HepG2 (cell line): ENCODE measurements around the gene SMTNL2. TPM values are rescaled to one million over a fixed set of nuclear protein-coding genes. Genes with fewer than 3 reads are reported as not detected.

Experiments
- ATAC-seq: fragments of 200-7000 bp; cut with Tn5 transposase; 3 replicates; pipeline ENCODE4 v1.9.1; 2020; ENCODE audit warnings: mild to moderate bottlenecking, moderate library complexity
- BruUV-seq: library from RNA; stranded (reverse); fragments of 400-500 nt; replicated peaks from 2 replicates; lab custom pipeline; 2021; lab: Mats Ljungman, UMichigan
- CTCF ChIA-PET: fragments of 300-600 bp; formaldehyde crosslinking; extraction: SDS; loops from one replicate; lab custom pipeline; 2021; ENCODE audit warnings: low total read pairs, inconsistent platforms, low intra/inter-chr PET ratio; lab: Yijun Ruan, JAX
- POLR2A ChIA-PET: fragments of 350-600 bp; sonication (Branson Sonifier 250); formaldehyde crosslinking; loops from one replicate; lab custom pipeline; 2020; ENCODE audit warnings: antibody characterized with exemption, inconsistent platforms; lab: Yijun Ruan, JAX
- DNase-seq: peaks from one replicate; pipeline ENCODE4 v3.0.0-alpha.2; 2015; ENCODE audit warnings: low spot score
- FAIRE-seq: peaks from 3 replicates; lab custom pipeline; 2011; peaks lifted over from hg19 to GRCh38; lab: Jason Lieb, UNC
- H2AFZ ChIP-seq: one replicate; pipeline ENCODE4 v1.6.1; 2011; ENCODE audit warnings: low read length, inconsistent platforms
- H3K27ac ChIP-seq: fragments of 300-600 bp; 3 replicates; pipeline ENCODE4 v1.8.0; 2011; ENCODE audit warnings: mixed run types, mild to moderate bottlenecking, mixed read lengths, low read length, inconsistent platforms; ENCODE audit not compliant: insufficient read depth; ENCODE audit errors: extremely low read length
- H3K27me3 ChIP-seq, 2 experiments: fragments of 200-600 bp in 1 of 2; 2 replicates in 1 of 2; 3 replicates in 1 of 2; pipeline versions ENCODE4 v1.6.0 to v1.8.0; 2011; ENCODE audit warnings: low read length in 2 of 2, mild to moderate bottlenecking in 2 of 2, moderate library complexity in 2 of 2, inconsistent platforms in 1 of 2; ENCODE audit not compliant: insufficient read depth in 2 of 2, control insufficient read depth in 1 of 2
- H3K36me3 ChIP-seq, 2 experiments: fragments of 200-600 bp in 1 of 2; replicated peaks in 1 of 2; 2 replicates in 1 of 2; 3 replicates in 1 of 2; pipeline versions ENCODE4 v1.5.1 to v1.8.0; 2011; ENCODE audit warnings: low read length in 2 of 2, inconsistent platforms in 1 of 2; ENCODE audit not compliant: insufficient read depth in 2 of 2, control insufficient read depth in 1 of 2
- H3K4me1 ChIP-seq: 2 replicates; pipeline ENCODE4 v1.5.1; 2012; ENCODE audit warnings: low read length, inconsistent platforms; ENCODE audit not compliant: insufficient read depth
- H3K4me2 ChIP-seq: 2 replicates; pipeline ENCODE4 v1.6.0; 2011; ENCODE audit warnings: low read depth, low read length, inconsistent platforms
- H3K4me3 ChIP-seq, 3 experiments: fragments of 200-600 bp in 1 of 3; sonication (generic), shearing (Covaris generic) in 1 of 3; replicated peaks in 1 of 3; 2 replicates each; pipeline ENCODE4 v1.5.1; 2011 to 2016; ENCODE audit warnings: low read length in 3 of 3, inconsistent platforms in 2 of 3, low read depth in 2 of 3, mild to moderate bottlenecking in 2 of 3, control low read depth in 1 of 3, mixed read lengths in 1 of 3; ENCODE audit not compliant: insufficient read depth in 1 of 3
- H3K79me2 ChIP-seq: one replicate; pipeline ENCODE4 v1.6.1; 2011; ENCODE audit warnings: low read length, inconsistent platforms; ENCODE audit not compliant: insufficient read depth
- H3K9ac ChIP-seq: 2 replicates; pipeline ENCODE4 v1.6.0; 2011; ENCODE audit warnings: mild to moderate bottlenecking, low read depth, low read length, inconsistent platforms; ENCODE audit not compliant: insufficient read depth
- H3K9me3 ChIP-seq: 2 replicates; pipeline ENCODE4 v1.5.1; 2012; ENCODE audit warnings: mild to moderate bottlenecking, low read length
- H4K20me1 ChIP-seq: 2 replicates; pipeline ENCODE4 v1.6.0; 2011; ENCODE audit warnings: inconsistent platforms, mild to moderate bottlenecking, low read length, moderate library complexity; ENCODE audit not compliant: insufficient read depth
- ADNP ChIP-seq: sonication (generic); formaldehyde crosslinking; IDR thresholded peaks from 2 replicates; pipeline ENCODE4 v1.4.0; 2020; ENCODE audit warnings: missing genetic modification reagents
- AGO2 ChIP-seq: fragments of 200-400 bp; formaldehyde crosslinking; optimal IDR thresholded peaks from 2 replicates; pipeline ENCODE3; 2017; ENCODE audit warnings: mild to moderate bottlenecking, low read depth, low read length, moderate library complexity
- JUND ChIP-seq: sonication (generic); formaldehyde crosslinking; IDR thresholded peaks from 2 replicates; pipeline ENCODE4 v1.8.0; 2022; ENCODE audit warnings: mild to moderate bottlenecking, missing genetic modification reagents
- NFE2L1 ChIP-seq: sonication (generic); formaldehyde crosslinking; IDR thresholded peaks from 2 replicates; pipeline ENCODE4 v1.4.0; 2020; ENCODE audit warnings: missing genetic modification reagents, mild to moderate bottlenecking, borderline replicate concordance
- RBFOX2 ChIP-seq: fragments of 200-400 bp; formaldehyde crosslinking; IDR thresholded peaks from 2 replicates; pipeline ENCODE4 v1.6.1; 2017; ENCODE audit warnings: low read depth, mild to moderate bottlenecking, low read length
- RBM39 ChIP-seq: fragments of 200-400 bp; formaldehyde crosslinking; IDR thresholded peaks from one replicate; pipeline ENCODE4 v1.6.1; 2018; ENCODE audit warnings: antibody characterized with exemption, mild to moderate bottlenecking, low read depth, low read length; ENCODE audit not compliant: poor library complexity, severe bottlenecking
- REL ChIP-seq: sonication (generic); formaldehyde crosslinking; conservative IDR thresholded peaks from 2 replicates; pipeline ENCODE4 v1.8.0; 2022; ENCODE audit warnings: mild to moderate bottlenecking, missing genetic modification reagents, moderate library complexity
- ZC3H13 ChIP-seq: sonication (generic); formaldehyde crosslinking; IDR thresholded peaks from 2 replicates; pipeline ENCODE4 v1.8.1; 2023; ENCODE audit warnings: mild to moderate bottlenecking, missing genetic modification reagents, moderate library complexity
- ZNF543 ChIP-seq: sonication (generic); formaldehyde crosslinking; IDR thresholded peaks from 2 replicates; pipeline ENCODE4 v1.4.0; 2020; ENCODE audit warnings: mild to moderate bottlenecking, missing genetic modification reagents
- WGBS: methylation state at CpG from one replicate; pipeline ENCODE4 v1.1.6; 2017; ENCODE audit warnings: low lambda C conversion rate; 5-methylcytosine and 5-hydroxymethylcytosine counted together
- in situ Hi-C: cut with HindIII; loops from 2 replicates; pipeline ENCODE4 v1.10.0; 2017; ENCODE audit warnings: low pct_unique_long_range_greater_than_20kb; ENCODE audit not compliant: extremely low pct_ligation_motif_present
- intact Hi-C: fragments of 100-400 bp; cut with micrococcal nuclease; formaldehyde crosslinking; loops from one replicate; pipeline ENCODE4 v1.10.0; 2022; ENCODE audit not compliant: unreplicated experiment
- polyA plus RNA-seq, 8 experiments: library from polyadenylated mRNA; depleted of rRNA in 3 of 8; stranded (reverse) in 7 of 8; unstranded in 1 of 8; fragments of >200 nt; fragmentation: Illumina TruSeq in 4 of 8; extraction: Trizol in 4 of 8; gene quantifications; 2 replicates each; pipeline versions ENCODE4 v1.2.1 to v1.2.3, GENCODE V29; 2011 to 2016; ENCODE audit warnings: low read depth in 4 of 8, missing spikeins in 1 of 8, mixed read lengths in 1 of 8; ENCODE audit not compliant: insufficient read depth in 1 of 8
- total RNA-seq, 5 experiments: library from RNA; depleted of rRNA; stranded (reverse); fragments of >200 nt; fragmentation: Illumina TruSeq; extraction: Trizol; gene quantifications; 2 replicates each; pipeline ENCODE4 v1.2.3, GENCODE V29; 2016; ENCODE audit warnings: low read depth in 1 of 5
- TF ChIP-seq, protein P1 (sequence below): IDR thresholded peaks from 2 replicates; pipeline ENCODE4 v1.6.1; 2016; ENCODE audit warnings: low read depth, borderline replicate concordance
- TF ChIP-seq, protein P2 (sequence below): sonication (generic); formaldehyde crosslinking; IDR thresholded peaks from 2 replicates; pipeline ENCODE4 v1.4.0; 2020; ENCODE audit warnings: missing genetic modification reagents, borderline replicate concordance
- TF ChIP-seq, protein P3 (sequence below): sonication (generic); formaldehyde crosslinking; IDR thresholded peaks from 2 replicates; pipeline ENCODE4 v1.5.0; 2020; ENCODE audit warnings: mild to moderate bottlenecking, missing genetic modification reagents

The SMTNL2 gene
- total and polyA plus RNA-seq, 2 of the 13 experiments (the other 11 are each of a cell fraction or from before 2014, with no cell fraction given) = 0.41 to 5.1 TPM

- ChIA-PET POLR2A (interaction anchor here (0.9 kb wide), 1 partner anchor 16 kb away, joined by 3 read pairs; no protein-coding TSS in a partner anchor), CTCF (no interaction called here)
- 94% methylated on average over 17 of the region's 19 CpGs for WGBS
- 0 out of 2 replicates have a peak, but pooled peaks cover 2% of the 10 kb centered on the region for H4K20me1 ChIP-seq
- no peak overlapping the region for H3K9ac ChIP-seq
- intact Hi-C loops (no loop called here), in situ Hi-C loops (no loop called here)
- H3K4me2 ChIP-seq = no peak overlapping the region
- H3K4me3 ChIP-seq = no peak overlapping the region
- ATAC-seq (no peak), FAIRE-seq (no peak), DNase-seq (no peak)
- H2AFZ ChIP-seq = no peak overlapping the region
- H3K36me3 ChIP-seq = peaks cover 39 to 80% of the 10 kb centered on the region in 2 experiments
- H3K4me1 ChIP-seq = peaks cover 9% of the 10 kb centered on the region; the same call in 1 of the 2 replicates
- H3K79me2 ChIP-seq = no peaks in the 10 kb centered on the region
- BruUV-seq = no TSS peak
- no peaks in the 10 kb centered on the region for H3K27me3 ChIP-seq
- H3K9me3 ChIP-seq = no peaks in the 10 kb centered on the region
- no peak overlapping the region for H3K27ac ChIP-seq
- TF ChIP-seq ADNP = no peak
- TF ChIP-seq RBFOX2 = peak; percentile 47; the same call in 1 of the 2 replicates
- peak; percentile 51 for TF ChIP-seq AGO2
- peak; percentile 18 for TF ChIP-seq RBM39
- TF ChIP-seq, all 625 proteins: peak for 3
Observed at GRCh38 chr17:4542726-4543191, 41.6 kb upstream of the SMTNL2 start.

- ATAC-seq (no peak), DNase-seq (no peak), FAIRE-seq (no peak)
- ChIA-PET POLR2A (interaction anchor here (1.0 kb wide), 1 partner anchor 12 kb away, joined by 5 read pairs; the partner anchor contains the start of gene MYBBP1A), CTCF (no interaction called here)
- Histone ChIP-seq H3K4me2 (no peak overlapping the region), H3K27ac (no peak overlapping the region), H3K4me1 (peaks cover 9% of the 10 kb centered on the region; the same call in 1 of the 2 replicates), H3K9ac (no peak overlapping the region), H3K4me3 (no peak overlapping the region), H3K36me3 (peaks cover 45 to 86% of the 10 kb centered on the region in 2 experiments), H3K27me3 (no peaks in the 10 kb centered on the region), H3K9me3 (no peaks in the 10 kb centered on the region), H2AFZ (no peak overlapping the region), H3K79me2 (no peaks in the 10 kb centered on the region), H4K20me1 (0 out of 2 replicates have a peak, but pooled peaks cover 2% of the 10 kb centered on the region)
- in situ Hi-C loops (no loop called here), intact Hi-C loops (no loop called here)
- no TSS peak for BruUV-seq
- WGBS = 92% methylated on average over 12 of the region's 19 CpGs
- no peak for TF ChIP-seq REL
- TF ChIP-seq, protein P1, sequence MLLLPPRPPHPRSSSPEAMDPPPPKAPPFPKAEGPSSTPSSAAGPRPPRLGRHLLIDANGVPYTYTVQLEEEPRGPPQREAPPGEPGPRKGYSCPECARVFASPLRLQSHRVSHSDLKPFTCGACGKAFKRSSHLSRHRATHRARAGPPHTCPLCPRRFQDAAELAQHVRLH (CRISPR knock-in tag) = no peak
- TF ChIP-seq, protein P2, sequence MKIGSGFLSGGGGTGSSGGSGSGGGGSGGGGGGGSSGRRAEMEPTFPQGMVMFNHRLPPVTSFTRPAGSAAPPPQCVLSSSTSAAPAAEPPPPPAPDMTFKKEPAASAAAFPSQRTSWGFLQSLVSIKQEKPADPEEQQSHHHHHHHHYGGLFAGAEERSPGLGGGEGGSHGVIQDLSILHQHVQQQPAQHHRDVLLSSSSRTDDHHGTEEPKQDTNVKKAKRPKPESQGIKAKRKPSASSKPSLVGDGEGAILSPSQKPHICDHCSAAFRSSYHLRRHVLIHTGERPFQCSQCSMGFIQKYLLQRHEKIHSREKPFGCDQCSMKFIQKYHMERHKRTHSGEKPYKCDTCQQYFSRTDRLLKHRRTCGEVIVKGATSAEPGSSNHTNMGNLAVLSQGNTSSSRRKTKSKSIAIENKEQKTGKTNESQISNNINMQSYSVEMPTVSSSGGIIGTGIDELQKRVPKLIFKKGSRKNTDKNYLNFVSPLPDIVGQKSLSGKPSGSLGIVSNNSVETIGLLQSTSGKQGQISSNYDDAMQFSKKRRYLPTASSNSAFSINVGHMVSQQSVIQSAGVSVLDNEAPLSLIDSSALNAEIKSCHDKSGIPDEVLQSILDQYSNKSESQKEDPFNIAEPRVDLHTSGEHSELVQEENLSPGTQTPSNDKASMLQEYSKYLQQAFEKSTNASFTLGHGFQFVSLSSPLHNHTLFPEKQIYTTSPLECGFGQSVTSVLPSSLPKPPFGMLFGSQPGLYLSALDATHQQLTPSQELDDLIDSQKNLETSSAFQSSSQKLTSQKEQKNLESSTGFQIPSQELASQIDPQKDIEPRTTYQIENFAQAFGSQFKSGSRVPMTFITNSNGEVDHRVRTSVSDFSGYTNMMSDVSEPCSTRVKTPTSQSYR = no peak
- TF ChIP-seq ZNF543 (CRISPR knock-in tag) = no peak
- TF ChIP-seq, protein P3, sequence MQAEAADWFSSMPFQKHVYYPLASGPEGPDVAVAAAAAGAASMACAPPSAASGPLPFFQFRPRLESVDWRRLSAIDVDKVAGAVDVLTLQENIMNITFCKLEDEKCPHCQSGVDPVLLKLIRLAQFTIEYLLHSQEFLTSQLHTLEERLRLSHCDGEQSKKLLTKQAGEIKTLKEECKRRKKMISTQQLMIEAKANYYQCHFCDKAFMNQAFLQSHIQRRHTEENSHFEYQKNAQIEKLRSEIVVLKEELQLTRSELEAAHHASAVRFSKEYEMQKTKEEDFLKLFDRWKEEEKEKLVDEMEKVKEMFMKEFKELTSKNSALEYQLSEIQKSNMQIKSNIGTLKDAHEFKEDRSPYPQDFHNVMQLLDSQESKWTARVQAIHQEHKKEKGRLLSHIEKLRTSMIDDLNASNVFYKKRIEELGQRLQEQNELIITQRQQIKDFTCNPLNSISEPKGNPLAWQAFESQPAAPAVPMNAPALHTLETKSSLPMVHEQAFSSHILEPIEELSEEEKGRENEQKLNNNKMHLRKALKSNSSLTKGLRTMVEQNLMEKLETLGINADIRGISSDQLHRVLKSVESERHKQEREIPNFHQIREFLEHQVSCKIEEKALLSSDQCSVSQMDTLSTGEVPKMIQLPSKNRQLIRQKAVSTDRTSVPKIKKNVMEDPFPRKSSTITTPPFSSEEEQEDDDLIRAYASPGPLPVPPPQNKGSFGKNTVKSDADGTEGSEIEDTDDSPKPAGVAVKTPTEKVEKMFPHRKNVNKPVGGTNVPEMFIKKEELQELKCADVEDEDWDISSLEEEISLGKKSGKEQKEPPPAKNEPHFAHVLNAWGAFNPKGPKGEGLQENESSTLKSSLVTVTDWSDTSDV (CRISPR knock-in tag) = no peak
- TF ChIP-seq JUND (CRISPR knock-in tag) = no peak
- TF ChIP-seq ZC3H13 = no peak
- TF ChIP-seq NFE2L1 (CRISPR knock-in tag) = no peak
Observed at GRCh38 chr17:4543557-4544026, 40.7 kb upstream of the SMTNL2 start.
